ENCODE results near the gene PARD3.
"Not testable (repeated sequence)": the region's sequence is repeated elsewhere in the genome, so short reads cannot be mapped to it uniquely, and the experiment has no call there.

The PARD3 gene

GRCh38 chr10:34280599-34281374, 534.3 kb downstream of the PARD3 start:
- no peak for DNase-seq

GRCh38 chr10:34275626-34276130, 539.4 kb downstream of the PARD3 start:
- no peak for DNase-seq

- DNase-seq: no peak
Measured at GRCh38 chr10:34274906-34275305, 540.2 kb downstream of the PARD3 start.

- no peak for DNase-seq
Measured at GRCh38 chr10:34273340-34273739, 541.8 kb downstream of the PARD3 start.

- no peak for DNase-seq
Measured at GRCh38 chr10:34272316-34272715, 542.8 kb downstream of the PARD3 start.

GRCh38 chr10:34268410-34268809, 546.7 kb downstream of the PARD3 start:
- not testable (repeated sequence) for DNase-seq

- no peak for DNase-seq
Measured at GRCh38 chr10:34262985-34263384, 552.1 kb downstream of the PARD3 start.

- DNase-seq: no peak
Measured at GRCh38 chr10:34260904-34261303, 554.2 kb downstream of the PARD3 start.

- no peak for DNase-seq
Measured at GRCh38 chr10:34256216-34256615, 558.9 kb downstream of the PARD3 start.

GRCh38 chr10:34255035-34255434, 560.1 kb downstream of the PARD3 start:
- DNase-seq: no peak

GRCh38 chr10:34254596-34254995, 560.5 kb downstream of the PARD3 start:
- DNase-seq: no peak

- no peak for DNase-seq
Measured at GRCh38 chr10:34252111-34252510, 563.0 kb downstream of the PARD3 start.

- DNase-seq: no peak
Measured at GRCh38 chr10:34251177-34251576, 563.9 kb downstream of the PARD3 start.

GRCh38 chr10:34250722-34251121, 564.4 kb downstream of the PARD3 start:
- DNase-seq: no peak

GRCh38 chr10:34249634-34250033, 565.5 kb downstream of the PARD3 start:
- DNase-seq: no peak

- DNase-seq: no peak
Measured at GRCh38 chr10:34247560-34247959, 567.5 kb downstream of the PARD3 start.

- DNase-seq: no peak
Measured at GRCh38 chr10:34244756-34245484, 570.2 kb downstream of the PARD3 start.

- DNase-seq: no peak
Measured at GRCh38 chr10:34241226-34242000, 573.7 kb downstream of the PARD3 start.

- DNase-seq: no peak
Measured at GRCh38 chr10:34240039-34240438, 575.1 kb downstream of the PARD3 start.

- DNase-seq: no peak
Measured at GRCh38 chr10:34237898-34238455, 577.1 kb downstream of the PARD3 start.

GRCh38 chr10:34236931-34237330, 578.2 kb downstream of the PARD3 start:
- no peak for DNase-seq

- DNase-seq: no peak
Measured at GRCh38 chr10:34235164-34235832, 579.8 kb downstream of the PARD3 start.
